ENCODE results near the gene ZNF428. TPM values are rescaled to one million over a fixed set of nuclear protein-coding genes. Genes with fewer than 3 reads are reported as not detected.
"Not testable (repeated sequence)": the region's sequence is repeated elsewhere in the genome, so short reads cannot be mapped to it uniquely, and the experiment has no call there.

ZNF428 gene
- total RNA-seq, 1 experiment from 2014 or later = 125 TPM

- in situ Hi-C loops (cut with HindIII; ENCODE audit: low pct_unique_long_range_greater_than_20kb, low sequenced_read_pairs) = no loop called here
- DNase-seq (ENCODE audit: low read depth) = no peak
Measured at GRCh38 chr19:43642531-43642930, 23.1 kb upstream of the ZNF428 start.

- in situ Hi-C loops (cut with HindIII; ENCODE audit: low pct_unique_long_range_greater_than_20kb, low sequenced_read_pairs) = no loop called here
- DNase-seq (ENCODE audit: low read depth) = no peak
Measured at GRCh38 chr19:43641333-43641732, 21.9 kb upstream of the ZNF428 start.

GRCh38 chr19:43640424-43640757 is 21.0 kb upstream of the ZNF428 start:
- no peak for DNase-seq (ENCODE audit: low read depth)
- in situ Hi-C loops (cut with HindIII; ENCODE audit: low pct_unique_long_range_greater_than_20kb, low sequenced_read_pairs) = no loop called here

- DNase-seq (ENCODE audit: low read depth) = no peak
- in situ Hi-C loops (cut with HindIII; ENCODE audit: low pct_unique_long_range_greater_than_20kb, low sequenced_read_pairs) = no loop called here
Measured at GRCh38 chr19:43639519-43640423, 20.3 kb upstream of the ZNF428 start, which contains the start of gene CADM4. Gene CADM4 (minus strand): TSS chr19:43639850. CDS start chr19:43639790, 60 bp downstream.

GRCh38 chr19:43638995-43639518 is 19.6 kb upstream of the ZNF428 start:
- in situ Hi-C loops (cut with HindIII; ENCODE audit: low pct_unique_long_range_greater_than_20kb, low sequenced_read_pairs) = no loop called here

GRCh38 chr19:43638214-43638994 is 19.0 kb upstream of the ZNF428 start:
- no peak for DNase-seq (ENCODE audit: low read depth)
- in situ Hi-C loops (cut with HindIII; ENCODE audit: low pct_unique_long_range_greater_than_20kb, low sequenced_read_pairs) = no loop called here

More at GRCh38 chr19:43638995-43639518, 19.6 kb upstream of the ZNF428 start:
- no peak for DNase-seq (ENCODE audit: low read depth)

- no peak for DNase-seq (ENCODE audit: low read depth)
- in situ Hi-C loops (cut with HindIII; ENCODE audit: low pct_unique_long_range_greater_than_20kb, low sequenced_read_pairs) = no loop called here
Measured at GRCh38 chr19:43636121-43636683, 16.8 kb upstream of the ZNF428 start.

- in situ Hi-C loops (cut with HindIII; ENCODE audit: low pct_unique_long_range_greater_than_20kb, low sequenced_read_pairs); DNase-seq (ENCODE audit: low read depth): not testable (repeated sequence)
Measured at GRCh38 chr19:43635561-43635940, 16.1 kb upstream of the ZNF428 start.

- in situ Hi-C loops (cut with HindIII; ENCODE audit: low pct_unique_long_range_greater_than_20kb, low sequenced_read_pairs) = no loop called here
- no peak for DNase-seq (ENCODE audit: low read depth)
Measured at GRCh38 chr19:43634872-43635560, 15.6 kb upstream of the ZNF428 start.

GRCh38 chr19:43634506-43634871 is 15.1 kb upstream of the ZNF428 start:
- in situ Hi-C loops (cut with HindIII; ENCODE audit: low pct_unique_long_range_greater_than_20kb, low sequenced_read_pairs) = no loop called here
- no peak for DNase-seq (ENCODE audit: low read depth)

- no peak for DNase-seq (ENCODE audit: low read depth)
- in situ Hi-C loops (cut with HindIII; ENCODE audit: low pct_unique_long_range_greater_than_20kb, low sequenced_read_pairs) = no loop called here
Measured at GRCh38 chr19:43634068-43634467, 14.6 kb upstream of the ZNF428 start.

GRCh38 chr19:43633520-43633919 is 14.1 kb upstream of the ZNF428 start:
- no peak for DNase-seq (ENCODE audit: low read depth)
- in situ Hi-C loops (cut with HindIII; ENCODE audit: low pct_unique_long_range_greater_than_20kb, low sequenced_read_pairs) = no loop called here

GRCh38 chr19:43631491-43631890 is 12.1 kb upstream of the ZNF428 start:
- no peak for DNase-seq (ENCODE audit: low read depth)
- in situ Hi-C loops (cut with HindIII; ENCODE audit: low pct_unique_long_range_greater_than_20kb, low sequenced_read_pairs) = no loop called here

- no peak for DNase-seq (ENCODE audit: low read depth)
- in situ Hi-C loops (cut with HindIII; ENCODE audit: low pct_unique_long_range_greater_than_20kb, low sequenced_read_pairs) = no loop called here
Measured at GRCh38 chr19:43628646-43629326, 9.4 kb upstream of the ZNF428 start.

GRCh38 chr19:43626838-43627237 is 7.4 kb upstream of the ZNF428 start:
- no peak for DNase-seq (ENCODE audit: low read depth)
- in situ Hi-C loops (cut with HindIII; ENCODE audit: low pct_unique_long_range_greater_than_20kb, low sequenced_read_pairs) = no loop called here

GRCh38 chr19:43625918-43626579 is 6.6 kb upstream of the ZNF428 start:
- DNase-seq (ENCODE audit: low read depth) = no peak
- in situ Hi-C loops (cut with HindIII; ENCODE audit: low pct_unique_long_range_greater_than_20kb, low sequenced_read_pairs) = no loop called here

- in situ Hi-C loops (cut with HindIII; ENCODE audit: low pct_unique_long_range_greater_than_20kb, low sequenced_read_pairs) = no loop called here
- no peak for DNase-seq (ENCODE audit: low read depth)
Measured at GRCh38 chr19:43624933-43625332, 5.5 kb upstream of the ZNF428 start.
